PFSK-1 (cell line): ENCODE measurements around the gene RUNX2.

Source experiments
- POLR2AphosphoS5 ChIP-seq: IDR thresholded peaks from 2 replicates; pipeline ENCODE4 v1.6.1; 2012; ENCODE audit warnings: low read depth, mild to moderate bottlenecking, control low read depth, low read length, moderate library complexity
- REST ChIP-seq, 2 experiments: IDR thresholded peaks; 2 replicates each; pipeline versions ENCODE4 v1.6.1 to v1.8.0; 2011 to 2012; ENCODE audit warnings: low read depth in 2 of 2, low read length in 2 of 2, control low read depth in 1 of 2, inconsistent platforms in 1 of 2, mild to moderate bottlenecking in 1 of 2, moderate library complexity in 1 of 2; ENCODE audit not compliant: insufficient read depth in 1 of 2
- TAF1 ChIP-seq: IDR thresholded peaks from 2 replicates; pipeline ENCODE4 v1.6.1; 2012; ENCODE audit warnings: low read length, control low read depth, borderline replicate concordance; ENCODE audit not compliant: insufficient read depth

DNA sequence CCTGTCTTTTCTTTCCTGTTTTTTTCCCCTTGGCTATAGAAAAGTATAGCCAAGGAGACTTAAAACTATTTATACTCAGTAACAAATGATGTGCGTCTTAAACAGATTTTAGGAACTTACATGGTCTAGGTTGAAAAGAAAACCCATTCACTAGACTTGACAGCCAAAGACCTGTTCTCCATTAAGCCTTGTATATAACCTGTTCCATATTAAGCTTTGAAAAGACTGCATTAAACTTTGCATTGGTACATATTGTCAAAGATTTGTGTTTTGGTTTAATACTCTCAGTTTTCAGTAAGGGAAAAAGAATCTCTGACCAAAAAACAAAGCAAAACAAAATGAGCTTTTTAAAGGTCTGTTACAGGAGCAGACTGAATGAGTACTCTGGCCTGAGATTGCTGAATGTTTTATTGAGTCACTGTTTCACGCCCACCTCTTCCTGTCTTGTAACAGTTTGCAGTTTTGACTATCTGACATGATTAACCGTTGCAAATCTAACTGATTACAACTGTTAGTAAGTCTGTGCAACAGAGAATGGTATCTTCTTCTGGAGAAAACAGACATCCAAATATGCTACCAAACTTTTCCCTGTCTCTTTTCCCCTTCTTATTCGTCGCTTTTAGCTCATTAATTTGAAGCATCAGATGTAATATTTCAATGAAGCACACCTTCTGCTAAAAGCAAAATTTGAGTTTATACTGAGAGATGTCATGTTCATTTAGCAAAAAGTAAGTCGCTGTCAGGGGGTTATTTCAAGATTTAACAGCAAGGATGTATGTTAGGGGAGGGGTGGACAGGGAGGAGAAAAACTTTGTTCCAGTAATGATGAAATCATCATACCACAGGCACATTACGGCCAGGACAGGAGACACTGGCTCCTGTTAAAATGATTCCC, 108.7 kb downstream of the RUNX2 start:
- no peak for TF ChIP-seq REST (IDR thresholded peaks at IDR 0.05; ENCODE audit: insufficient read depth in 1 of 2, low read depth in 2 of 2, low read length in 2 of 2)
- TF ChIP-seq POLR2AphosphoS5 = no peak
- no peak for TF ChIP-seq TAF1
